H1 (cell line): ENCODE data around the gene CYLD. TPM values are rescaled to one million over a fixed set of nuclear protein-coding genes. Genes with fewer than 3 reads are reported as not detected.

Experiments
- CTCF ChIA-PET: fragments of 300-600 bp; sonication (Branson Sonifier 250); formaldehyde crosslinking; loops from one replicate; lab custom pipeline; 2021; ENCODE audit not compliant: partially characterized antibody; lab: Charles Lee
- POLR2A ChIA-PET: fragments of 300-600 bp; sonication (Branson Sonifier 250); formaldehyde crosslinking; loops from one replicate; lab custom pipeline; 2021; ENCODE audit warnings: inconsistent platforms; ENCODE audit not compliant: partially characterized antibody; lab: Charles Lee
- DNase-seq, 2 experiments: peaks; one replicate each; pipeline versions ENCODE4 v3.0.0 to v3.0.0-alpha.2; 2010 to 2022; ENCODE audit warnings: low spot score in 2 of 2, low read depth in 1 of 2, mixed read lengths in 1 of 2
- FAIRE-seq: peaks from 2 replicates; lab custom pipeline; 2011; peaks lifted over from hg19 to GRCh38; lab: Jason Lieb, UNC
- H2AFZ ChIP-seq: 2 replicates; pipeline ENCODE4 v1.8.1; 2012; ENCODE audit warnings: low read length, inconsistent platforms
- H2AK5ac ChIP-seq: 2 replicates; pipeline ENCODE4 v1.6.1; 2013; ENCODE audit warnings: low read depth, low read length
- H2BK120ac ChIP-seq: replicated peaks from 2 replicates; pipeline ENCODE3; 2013; ENCODE audit warnings: low read depth, low read length, inconsistent platforms
- H2BK12ac ChIP-seq: 2 replicates; pipeline ENCODE4 v1.6.1; 2013; ENCODE audit warnings: low read depth, low read length
- H2BK15ac ChIP-seq: 2 replicates; pipeline ENCODE4 v1.6.1; 2013; ENCODE audit warnings: low read length
- H2BK20ac ChIP-seq: 2 replicates; pipeline ENCODE4 v1.6.1; 2013; ENCODE audit warnings: low read length
- H2BK5ac ChIP-seq: 2 replicates; pipeline ENCODE4 v1.6.1; 2013; ENCODE audit warnings: low read depth, low read length
- H3K14ac ChIP-seq: 2 replicates; pipeline ENCODE4 v1.6.1; 2013; ENCODE audit warnings: inconsistent platforms; ENCODE audit not compliant: insufficient read length
- H3K18ac ChIP-seq: 2 replicates; pipeline ENCODE4 v1.6.1; 2013; ENCODE audit warnings: low read length; ENCODE audit errors: extremely low read depth
- H3K23ac ChIP-seq: 2 replicates; pipeline ENCODE4 v1.6.1; 2013; ENCODE audit warnings: inconsistent platforms; ENCODE audit not compliant: insufficient read length
- H3K23me2 ChIP-seq: 2 replicates; pipeline ENCODE4 v1.6.1; 2013; ENCODE audit warnings: low read depth, low read length
- H3K27ac ChIP-seq: 2 replicates; pipeline ENCODE4 v1.6.1; 2011; ENCODE audit warnings: low read depth, low read length, inconsistent platforms
- H3K27me3 ChIP-seq, 4 experiments: replicated peaks in 1 of 4; 1 replicate in 1 of 4; 2 replicates in 3 of 4; pipeline versions ENCODE4 v1.6.1 to v1.8.1; 2011 to 2013; ENCODE audit warnings: low read length in 3 of 4, mild to moderate bottlenecking in 3 of 4, inconsistent platforms in 2 of 4, mixed read lengths in 2 of 4, moderate library complexity in 1 of 4; ENCODE audit not compliant: control insufficient read depth in 3 of 4, insufficient read depth in 3 of 4; ENCODE audit errors: extremely low read depth in 1 of 4
- H3K36me3 ChIP-seq, 4 experiments: 2 replicates each; pipeline versions ENCODE4 v1.6.1 to v1.8.1; 2011 to 2013; ENCODE audit warnings: mild to moderate bottlenecking in 4 of 4, low read length in 3 of 4, moderate library complexity in 2 of 4, control low read depth in 1 of 4, inconsistent platforms in 1 of 4; ENCODE audit not compliant: insufficient read depth in 4 of 4, control insufficient read depth in 2 of 4
- H3K4ac ChIP-seq: replicated peaks from 2 replicates; pipeline ENCODE3; 2013; ENCODE audit warnings: low read length, low read depth, mixed read lengths, inconsistent platforms; ENCODE audit not compliant: insufficient read length
- H3K4me1 ChIP-seq, 4 experiments: replicated peaks in 1 of 4; 1 replicate in 1 of 4; 2 replicates in 3 of 4; pipeline versions ENCODE4 v1.6.1 to v1.8.1; 2011 to 2013; ENCODE audit warnings: low read length in 3 of 4, inconsistent platforms in 2 of 4, mixed read lengths in 1 of 4; ENCODE audit not compliant: insufficient read depth in 4 of 4, control insufficient read depth in 3 of 4
- H3K4me2 ChIP-seq, 2 experiments: 2 replicates each; pipeline versions ENCODE4 v1.6.1 to v1.8.1; 2011 to 2013; ENCODE audit warnings: low read depth in 2 of 2, low read length in 2 of 2, control low read depth in 1 of 2, inconsistent platforms in 1 of 2, mild to moderate bottlenecking in 1 of 2; ENCODE audit not compliant: insufficient read depth in 1 of 2
- H3K4me3 ChIP-seq, 4 experiments: fragments of 200-600, 300-600 bp in 1 of 4; sonication (generic), shearing (Covaris generic), sonication (Bioruptor Twin) in 1 of 4; 2 replicates each; pipeline versions ENCODE4 v1.5.1 to v1.8.1; 2011 to 2016; ENCODE audit warnings: low read length in 4 of 4, low read depth in 3 of 4, control low read depth in 2 of 4, inconsistent platforms in 2 of 4, mild to moderate bottlenecking in 2 of 4, mixed read lengths in 1 of 4, moderate library complexity in 1 of 4; ENCODE audit not compliant: insufficient read depth in 2 of 4; ENCODE audit errors: extremely low read depth in 1 of 4
- H3K56ac ChIP-seq: replicated peaks from 2 replicates; pipeline ENCODE3; 2013; ENCODE audit warnings: low read depth, mild to moderate bottlenecking, mixed read lengths, low read length, inconsistent platforms; ENCODE audit not compliant: insufficient read length
- H3K79me1 ChIP-seq: 2 replicates; pipeline ENCODE4 v1.6.1; 2013; ENCODE audit warnings: low read depth, low read length, control low read depth
- H3K79me2 ChIP-seq, 2 experiments: 2 replicates each; pipeline versions ENCODE4 v1.6.1 to v1.8.1; 2012 to 2013; ENCODE audit warnings: low read length in 2 of 2, mild to moderate bottlenecking in 2 of 2, inconsistent platforms in 1 of 2; ENCODE audit not compliant: insufficient read depth in 2 of 2, control insufficient read depth in 1 of 2
- H3K9ac ChIP-seq, 4 experiments: replicated peaks in 1 of 4; 1 replicate in 1 of 4; 2 replicates in 3 of 4; pipeline versions ENCODE4 v1.6.1 to v1.8.1; 2011 to 2013; ENCODE audit warnings: low read depth in 3 of 4, low read length in 3 of 4, control low read depth in 2 of 4, mild to moderate bottlenecking in 2 of 4, moderate library complexity in 2 of 4, inconsistent platforms in 1 of 4; ENCODE audit errors: extremely low read depth in 1 of 4
- H3K9me3 ChIP-seq, 2 experiments: 2 replicates each; pipeline versions ENCODE4 v1.6.1 to v1.8.1; 2012 to 2013; ENCODE audit warnings: mild to moderate bottlenecking in 2 of 2, moderate library complexity in 2 of 2, control low read depth in 1 of 2, inconsistent platforms in 1 of 2, low read depth in 1 of 2, low read length in 1 of 2, mixed read lengths in 1 of 2; ENCODE audit not compliant: insufficient read depth in 2 of 2
- H4K20me1 ChIP-seq, 2 experiments: replicated peaks in 1 of 2; 2 replicates each; pipeline versions ENCODE3 to v1.8.1; 2011 to 2013; ENCODE audit warnings: inconsistent platforms in 2 of 2, low read length in 2 of 2, mild to moderate bottlenecking in 1 of 2; ENCODE audit not compliant: insufficient read depth in 2 of 2, control insufficient read depth in 1 of 2
- H4K5ac ChIP-seq: 2 replicates; pipeline ENCODE4 v1.6.1; 2013; ENCODE audit warnings: low read length, low read depth, mixed read lengths, inconsistent platforms; ENCODE audit not compliant: insufficient read length
- H4K8ac ChIP-seq: 2 replicates; pipeline ENCODE4 v1.8.0; 2013; ENCODE audit warnings: mild to moderate bottlenecking, moderate library complexity, low read length, inconsistent platforms; ENCODE audit not compliant: insufficient read depth; ENCODE audit errors: extremely low read depth
- H4K91ac ChIP-seq: replicated peaks from 2 replicates; pipeline ENCODE3; 2013; ENCODE audit warnings: low read length, mixed read lengths, inconsistent platforms; ENCODE audit not compliant: insufficient read length
- KDM1A ChIP-seq: fragments of 200-600, 300-600 bp; sonication (generic); IDR thresholded peaks from 2 replicates; pipeline ENCODE4 v1.7.1; 2016; ENCODE audit warnings: mild to moderate bottlenecking, low read length, borderline replicate concordance
- WGBS, 2 experiments: shearing (Covaris generic) in 1 of 2; methylation state at CpG; one replicate each; pipeline versions ENCODE4 v1.1.6 to v1.1.7; 2013 to 2015; ENCODE audit warnings: low lambda C conversion rate in 2 of 2, mixed read lengths in 2 of 2, inconsistent platforms in 1 of 2, low coverage in 1 of 2, missing lambda C conversion rate in 1 of 2; ENCODE audit not compliant: insufficient replicate concordance in 2 of 2, insufficient coverage in 1 of 2, insufficient read length in 1 of 2; ENCODE audit errors: extremely low coverage in 1 of 2, missing lambda C conversion rate in 1 of 2; 5-methylcytosine and 5-hydroxymethylcytosine counted together
- polyA plus RNA-seq, 7 experiments: library from polyadenylated mRNA; depleted of rRNA in 3 of 7; stranded (reverse) in 5 of 7; unstranded in 2 of 7; fragments of >200 nt in 5 of 7; fragments of 200-250 nt in 2 of 7; gene quantifications; 1 replicate in 5 of 7; 2 replicates in 1 of 7; 4 replicates in 1 of 7; pipeline versions ENCODE4 v1.2.1 to v1.2.3, GENCODE V29; 2011 to 2013; ENCODE audit warnings: missing spikeins in 2 of 7, mixed read lengths in 2 of 7
- total RNA-seq: library from RNA; stranded (reverse); fragmentation: NEBNext Ultra II Directional; extraction: Animal tissue kit (Norgen Biotek cat#: 25700); gene quantifications from 2 replicates; pipeline ENCODE4 v1.2.1, GENCODE V29; 2021

The CYLD gene
- total and polyA plus RNA-seq, 2 of the 8 experiments (the other 6 are each of a cell fraction or from before 2014, with no cell fraction given): 3.7 to 18.8 TPM

GRCh38 chr16:50774960-50775359, 33.1 kb downstream of the CYLD start:
- H2BK20ac ChIP-seq: no peak overlapping the region
- no peak overlapping the region for H2BK120ac ChIP-seq
- H3K27me3 ChIP-seq: no peaks in the 10 kb centered on the region
- 80% methylated on average over 3 of the region's 3 CpGs; no CpG with 5 or more reads in 1 of the 2 experiments for WGBS, 2 experiments
- H4K91ac ChIP-seq: no peak overlapping the region
- H4K8ac ChIP-seq: no peak overlapping the region
- H2AK5ac ChIP-seq: no peak overlapping the region
- no peak overlapping the region for H3K27ac ChIP-seq
- no peak overlapping the region for H3K18ac ChIP-seq
- no peaks in the 10 kb centered on the region for H3K9me3 ChIP-seq
- H3K14ac ChIP-seq: no peak overlapping the region
- FAIRE-seq: no peak
- no peaks in the 10 kb centered on the region for H4K20me1 ChIP-seq
- no peaks in the 10 kb centered on the region for H3K79me2 ChIP-seq
- ChIA-PET POLR2A (no interaction called here), CTCF (no interaction called here)
- no peak overlapping the region for H2BK12ac ChIP-seq
- no peak overlapping the region for H3K56ac ChIP-seq
- no peak overlapping the region for H3K4ac ChIP-seq
- no peak overlapping the region for H4K5ac ChIP-seq
- no peaks in the 10 kb centered on the region for H3K36me3 ChIP-seq
- H3K4me3 ChIP-seq: no peak overlapping the region
- H3K23me2 ChIP-seq: no peaks in the 10 kb centered on the region
- H3K79me1 ChIP-seq: no peaks in the 10 kb centered on the region
- no peaks in the 10 kb centered on the region for H3K4me1 ChIP-seq
- no peak for DNase-seq
- no peak overlapping the region for H2BK15ac ChIP-seq
- no peak overlapping the region for H3K4me2 ChIP-seq
- no peak overlapping the region for H3K9ac ChIP-seq
- no peak overlapping the region for H2AFZ ChIP-seq
- no peak overlapping the region for H2BK5ac ChIP-seq
- no peak overlapping the region for H3K23ac ChIP-seq
- TF ChIP-seq KDM1A: no peak
